Measurements from ENCODE around the gene RIN1.
A peak's percentile ranks its signal among the peaks of the same experiment; 100 is the strongest.
"Not testable (repeated sequence)": the region's sequence is repeated elsewhere in the genome, so short reads cannot be mapped to it uniquely, and the experiment has no call there.

The RIN1 gene

GRCh38 chr11:66317723-66318599, 18.3 kb downstream of the RIN1 start:
- DNase-seq = peak; percentile 69

DNA sequence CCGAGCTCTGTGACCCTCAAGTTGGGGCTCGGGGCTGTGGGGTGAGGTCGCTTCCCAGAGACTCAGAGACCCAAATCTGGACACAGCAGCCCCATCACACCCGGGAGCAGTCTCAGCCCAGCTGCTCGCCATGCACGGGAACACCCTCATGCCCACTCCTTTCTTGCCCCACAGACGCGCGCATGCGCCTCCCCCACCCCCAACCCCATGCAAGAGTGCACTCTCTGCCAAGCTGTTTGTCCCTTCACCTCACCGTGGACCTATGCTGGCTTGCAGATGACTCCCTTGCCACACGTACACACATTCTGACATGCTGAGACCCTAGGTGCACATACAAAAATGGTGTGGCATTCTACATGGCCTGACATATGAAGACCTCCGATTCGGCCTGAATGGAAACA, 18.9 kb downstream of the RIN1 start:
- DNase-seq = peak; percentile 58

DNA sequence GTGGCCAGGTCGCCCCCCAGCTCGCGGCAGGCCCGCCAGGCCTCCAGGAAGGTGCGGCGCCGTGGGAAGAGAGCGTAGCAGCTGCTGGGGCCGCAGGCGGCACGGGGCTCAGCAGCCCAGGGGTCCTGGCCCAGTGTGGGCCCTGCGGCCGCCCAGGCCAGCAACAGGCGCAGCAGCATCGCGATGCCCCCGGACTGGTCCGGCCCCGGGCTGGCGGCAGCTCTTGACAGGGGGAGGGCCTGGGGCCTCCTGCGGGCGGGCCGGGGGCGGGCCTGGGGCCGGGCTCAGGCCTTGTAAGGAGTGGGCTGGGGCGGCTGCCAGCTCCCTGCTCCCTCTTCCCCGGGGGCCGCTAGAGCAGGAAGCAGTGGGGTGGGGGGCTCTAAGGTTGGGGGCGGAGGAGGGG, 19.4 kb downstream of the RIN1 start, which contains the start of gene CD248:
CD248 (minus strand) TSS at position 196 of the 403 bp plus-strand sequence; CDS start at position 179, 17 bp downstream.
- peak; percentile 46 for DNase-seq

DNA sequence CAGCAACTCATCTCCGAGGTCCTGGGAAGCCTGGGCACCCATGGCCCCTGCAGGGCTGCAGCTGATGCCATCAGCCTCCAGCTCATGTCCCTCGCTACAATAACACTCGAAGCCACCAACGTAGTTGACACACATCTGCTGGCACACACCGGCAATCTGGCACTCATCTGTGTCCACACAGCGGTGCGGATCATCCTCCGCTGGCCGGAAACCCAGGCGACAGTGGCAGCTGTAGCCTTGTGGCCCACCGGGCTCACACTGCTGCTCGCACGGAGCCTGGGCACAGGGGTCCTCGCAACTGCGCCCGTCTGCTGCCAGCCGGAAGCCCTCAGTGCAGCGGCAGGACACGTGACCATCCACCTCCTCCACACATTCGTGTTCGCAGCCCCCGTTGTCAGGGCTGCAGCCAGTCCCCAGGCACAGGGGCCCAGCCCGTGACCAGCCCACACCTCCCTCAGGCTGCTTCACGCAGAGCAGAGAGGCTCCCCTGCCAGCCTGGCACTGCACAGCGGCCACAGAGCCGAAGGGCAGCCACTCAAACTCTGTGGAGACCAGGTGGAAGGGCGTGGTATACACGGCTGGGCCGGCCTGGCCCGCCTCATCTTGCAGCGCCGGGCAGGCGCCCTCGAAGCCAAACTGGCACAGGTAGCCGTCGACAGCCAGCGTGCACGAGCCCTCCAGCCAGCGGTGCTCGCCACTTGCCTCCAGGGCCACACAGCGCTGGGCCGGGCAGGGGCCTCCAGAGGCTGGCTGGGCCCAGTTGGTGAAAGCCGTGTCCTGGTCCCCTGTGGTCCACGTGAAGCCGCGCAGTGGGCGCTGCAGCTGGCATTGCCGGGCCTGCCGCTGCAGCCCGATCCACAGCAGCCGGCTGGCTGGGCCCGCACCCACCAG, 20.1 kb downstream of the RIN1 start:
- no peak for DNase-seq

DNA sequence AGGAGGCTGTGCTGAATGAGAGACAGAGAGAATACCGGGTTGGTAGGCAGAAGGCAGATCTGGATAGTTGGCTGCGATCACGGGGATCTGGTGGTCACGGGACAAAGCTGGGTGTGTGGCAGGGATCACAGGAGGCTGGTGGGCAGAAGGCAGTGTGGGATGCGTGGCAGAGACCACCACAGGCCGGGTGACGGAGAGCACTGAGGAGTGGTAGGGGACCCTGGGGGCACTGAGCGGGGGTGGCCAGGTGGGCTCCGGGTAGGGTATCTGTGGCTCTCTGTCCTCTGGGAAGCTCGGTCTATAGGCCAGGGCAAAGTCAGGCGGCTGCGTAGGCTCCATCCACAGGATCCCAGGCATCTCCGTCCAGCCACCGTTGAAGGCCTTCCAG, 20.7 kb downstream of the RIN1 start:
- no peak for DNase-seq

DNA sequence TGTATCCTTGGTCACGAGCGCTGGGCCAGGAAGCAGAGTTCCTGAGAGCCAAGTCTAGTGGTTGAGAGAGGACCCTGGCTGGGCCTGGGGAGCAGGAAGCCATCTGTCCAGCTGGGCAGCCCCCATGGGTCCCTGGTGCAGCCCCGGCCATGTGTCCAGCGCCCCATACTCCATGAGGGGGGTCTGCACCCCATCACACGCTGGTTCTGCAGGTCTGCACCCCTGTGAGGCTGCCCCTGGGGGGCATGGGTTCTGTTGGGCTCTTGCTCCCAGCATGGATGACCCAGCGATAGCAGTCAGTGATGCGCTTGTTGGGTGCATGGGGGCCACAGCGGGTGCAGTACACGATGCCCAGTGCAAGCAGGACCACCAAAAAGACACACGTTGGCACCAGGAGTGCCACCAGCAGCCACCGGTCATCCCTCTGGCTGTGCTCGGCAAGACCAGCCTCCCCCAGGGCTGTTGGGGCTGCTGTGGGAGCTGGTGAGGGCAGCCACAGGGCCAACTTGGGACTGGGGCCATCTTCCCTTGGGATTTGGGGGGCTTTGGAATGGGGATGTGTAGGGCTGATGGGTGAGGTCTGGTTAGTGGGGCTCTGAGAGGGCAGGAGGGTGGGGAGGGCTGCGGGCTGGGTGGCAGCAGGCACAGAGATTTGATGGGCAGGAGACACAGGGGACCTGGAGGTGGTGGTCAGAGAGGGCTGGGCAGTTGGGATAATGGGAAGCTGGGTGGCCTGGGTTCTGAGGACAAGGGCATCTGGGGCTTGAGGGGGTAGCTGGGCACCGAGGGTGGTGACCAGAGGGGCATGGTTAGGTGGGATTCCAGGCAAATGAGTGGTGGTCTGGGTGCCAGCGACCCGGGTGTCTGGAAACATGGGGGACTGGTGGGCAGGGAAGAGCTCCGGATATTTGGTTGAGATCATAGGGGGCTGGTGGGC, 21.4 kb downstream of the RIN1 start:
- DNase-seq = no peak

DNA sequence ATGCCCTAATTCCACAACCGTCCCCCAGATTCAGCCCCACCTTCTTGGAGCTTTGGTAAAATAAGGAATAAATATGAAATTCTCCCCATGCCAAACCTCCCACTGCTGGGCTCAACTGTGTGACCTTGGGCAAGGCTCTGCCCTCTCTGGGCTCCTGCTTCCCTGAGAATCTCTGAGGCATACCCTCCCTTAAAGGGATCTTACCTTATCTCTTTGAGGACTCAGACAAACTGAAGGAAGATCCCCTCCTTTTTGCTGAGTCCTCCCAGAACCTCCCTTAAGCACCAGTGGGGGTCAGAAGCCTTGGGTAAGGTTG, 22.1 kb downstream of the RIN1 start:
- no peak for DNase-seq

- no peak for DNase-seq
These were observed 22.7 kb downstream of the RIN1 start for GRCh38 chr11:66313321-66314185.

- DNase-seq = peak; percentile 98
These were observed 23.5 kb downstream of the RIN1 start for GRCh38 chr11:66312549-66313320.

DNA sequence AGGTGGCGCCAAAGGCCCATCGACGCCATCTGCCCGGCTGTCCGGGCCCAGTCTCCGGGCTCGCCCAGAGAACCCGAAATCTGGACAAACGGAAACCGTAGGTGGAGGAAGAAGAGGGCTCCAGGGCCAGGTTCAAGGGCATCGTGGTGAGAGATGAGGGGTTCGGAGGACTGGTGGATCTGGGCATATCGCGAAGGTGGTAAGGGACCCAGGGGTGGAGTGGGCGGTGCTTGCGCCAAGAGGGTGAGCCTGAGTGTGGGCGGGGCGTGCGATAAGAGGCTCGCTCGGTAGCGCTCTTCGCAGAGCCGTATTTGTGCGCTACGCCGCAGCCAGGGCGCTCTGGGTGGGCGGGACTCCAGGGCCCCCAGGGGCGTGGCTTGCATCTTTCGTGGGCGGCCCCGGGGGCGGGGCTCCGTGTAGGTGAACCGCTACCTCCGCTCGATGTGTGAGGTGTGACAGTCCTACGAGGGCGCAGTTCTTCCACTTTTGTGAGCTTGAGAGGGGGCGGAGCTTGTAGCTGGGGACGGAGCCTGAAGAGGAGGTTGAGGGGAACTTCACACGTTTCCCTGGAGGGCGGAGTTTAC, 24.2 kb downstream of the RIN1 start:
- peak; percentile 100 for DNase-seq

- DNase-seq = no peak
These were observed 24.7 kb downstream of the RIN1 start for GRCh38 chr11:66311470-66311964.

DNA sequence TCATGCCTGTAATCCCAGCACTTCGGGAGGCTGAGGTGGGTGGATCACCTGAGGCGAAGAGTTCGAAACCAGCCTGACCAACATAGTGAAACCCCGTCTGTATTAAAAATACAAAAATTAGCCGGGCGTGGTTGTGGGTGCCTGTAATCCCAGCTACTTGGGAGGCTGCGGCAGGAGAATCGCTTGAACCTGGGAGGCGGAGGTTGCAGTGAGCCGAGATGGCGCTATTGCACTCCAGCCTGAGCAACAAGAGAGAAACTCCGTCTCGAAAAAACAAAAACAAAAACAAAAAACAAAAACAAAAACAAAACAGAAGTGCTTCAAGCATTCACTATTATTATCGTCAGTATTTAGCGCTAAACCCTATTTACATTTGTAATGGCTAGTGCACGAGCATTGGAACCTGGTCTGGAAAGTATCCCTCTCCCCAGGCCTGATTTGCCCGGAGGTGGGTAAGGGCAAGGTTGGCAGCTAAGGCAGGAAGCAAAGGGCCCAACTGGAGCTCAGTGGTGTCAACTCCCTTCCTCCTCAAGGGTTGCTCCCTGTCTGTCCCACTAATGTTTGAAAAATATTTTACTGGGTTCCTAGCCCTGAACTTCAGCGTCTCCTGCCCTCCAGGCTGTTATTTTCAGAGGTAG, 25.3 kb downstream of the RIN1 start:
- not testable (repeated sequence) for DNase-seq

DNA sequence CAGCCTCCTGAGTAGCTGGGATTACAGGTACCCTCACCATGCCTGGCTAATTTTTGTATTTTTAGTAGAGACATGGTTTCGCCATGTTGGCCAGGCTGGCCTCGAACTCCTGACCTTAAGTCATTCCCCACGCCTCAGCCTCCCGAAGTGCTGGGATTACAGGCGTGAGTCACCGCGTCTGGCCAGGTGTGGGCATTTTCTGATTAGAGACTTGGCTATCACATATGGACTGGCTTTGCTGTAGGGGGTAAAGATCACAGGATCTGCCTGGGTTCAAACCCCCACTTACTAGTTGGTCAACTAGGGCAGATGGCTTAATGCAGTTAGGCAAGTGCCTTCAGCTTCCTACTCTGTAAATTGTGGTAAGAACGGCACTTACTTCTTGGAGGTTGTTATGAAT, 25.9 kb downstream of the RIN1 start:
- DNase-seq = no peak

- no peak for DNase-seq
These were observed 26.8 kb downstream of the RIN1 start for GRCh38 chr11:66309475-66309874.

DNA sequence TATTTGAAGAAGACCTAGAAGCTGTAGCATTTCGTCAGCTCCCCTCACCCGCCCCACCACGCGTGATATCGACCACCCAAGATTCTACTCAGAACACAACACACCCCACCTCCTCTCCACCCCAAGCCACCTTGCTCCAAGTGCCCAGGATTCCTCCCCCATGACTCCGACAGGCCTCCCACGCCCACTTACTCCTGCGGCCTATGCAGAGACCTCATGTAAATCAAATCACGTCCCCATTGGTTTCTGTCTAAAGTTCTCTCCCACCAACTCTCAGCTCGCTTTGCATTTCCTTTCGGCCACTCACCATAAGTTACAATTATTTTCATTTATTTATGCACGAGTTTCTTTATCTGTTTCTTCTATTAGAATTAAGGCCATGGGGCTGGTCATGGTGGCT, 33.6 kb downstream of the RIN1 start:
- no peak for DNase-seq

DNA sequence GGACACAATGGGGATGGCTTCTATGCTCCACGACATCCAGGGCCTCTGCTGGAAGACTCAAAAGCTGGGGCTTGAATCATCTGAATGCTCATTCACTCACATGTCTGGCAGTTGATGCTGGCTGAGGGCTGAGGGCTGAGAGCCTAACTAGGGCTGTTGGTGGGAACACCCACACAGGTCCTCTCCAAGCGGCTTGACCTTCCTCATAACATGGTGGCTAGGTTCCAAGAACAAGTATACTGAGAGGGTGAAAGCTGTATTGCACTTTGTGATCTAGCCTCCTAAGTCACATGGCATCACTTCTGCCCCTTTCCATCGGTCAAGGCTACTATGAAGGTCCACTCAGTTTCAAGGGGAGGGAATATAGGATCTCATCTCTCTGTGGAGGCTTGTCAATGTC, 37.0 kb downstream of the RIN1 start:
- no peak for DNase-seq

- DNase-seq = no peak
These were observed 38.6 kb downstream of the RIN1 start for GRCh38 chr11:66297610-66298009.

DNA sequence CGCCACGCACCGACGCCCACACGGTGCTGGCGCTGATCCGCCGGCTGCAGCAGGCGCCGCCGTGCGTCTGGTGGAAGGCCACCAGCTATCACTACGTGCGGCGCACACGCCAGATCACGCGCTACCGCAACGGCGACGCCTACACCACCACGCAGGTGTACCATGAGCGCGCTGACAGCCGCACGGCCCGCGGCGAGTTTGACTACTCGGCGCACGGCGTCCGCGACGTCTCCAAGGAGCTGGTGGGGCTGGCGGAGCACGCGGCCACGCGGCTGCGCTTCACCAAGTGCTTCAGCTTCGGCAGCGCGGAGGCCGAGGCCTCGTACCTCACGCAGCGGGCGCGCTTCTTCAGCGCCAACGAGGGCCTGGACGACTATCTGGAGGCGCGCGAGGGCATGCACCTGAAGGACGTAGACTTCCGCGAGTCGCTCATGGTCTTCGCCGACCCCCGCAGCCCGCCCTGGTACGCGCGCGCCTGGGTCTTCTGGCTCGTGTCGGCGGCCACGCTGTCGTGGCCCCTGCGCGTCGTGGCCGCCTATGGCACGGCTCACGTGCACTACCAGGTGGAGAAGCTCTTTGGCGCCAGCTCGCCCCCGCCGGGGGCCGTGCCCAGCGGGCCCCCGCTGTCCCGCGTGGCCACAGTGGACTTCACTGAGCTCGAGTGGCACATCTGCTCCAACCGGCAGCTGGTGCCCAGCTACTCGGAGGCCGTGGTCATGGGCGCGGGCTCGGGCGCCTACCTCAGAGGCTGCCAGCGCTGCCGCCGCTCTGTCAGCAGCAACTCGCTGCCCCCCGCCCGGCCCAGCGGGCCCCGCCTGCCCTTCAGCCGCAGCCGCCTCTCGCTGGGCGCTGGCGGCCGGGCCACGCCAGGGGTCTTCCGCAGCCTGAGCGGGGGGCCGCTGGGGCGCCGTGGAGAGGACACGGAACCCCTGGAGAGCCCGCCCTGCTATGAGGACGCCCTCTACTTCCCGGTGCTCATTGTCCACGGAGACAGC, 41.3 kb downstream of the RIN1 start:
- DNase-seq = no peak

Measured in activated T-cell treated with anti-CD3 and anti-CD28 coated beads, Interleukin-2, amount 50 U/mL, for 1 hour (primary cell).